GM13977 (cell line): ENCODE measurements around the gene CCDC149.

Experiments used
- DNase-seq: peaks from one replicate; pipeline ENCODE4 v3.0.0; 2012; ENCODE audit warnings: low spot score
- in situ Hi-C: fragments of 300-500 bp; cut with MboI; formaldehyde crosslinking; loops from one replicate; pipeline ENCODE4 v1.12.0; 2022; ENCODE audit warnings: low sequenced_read_pairs, low pct_unique_long_range_greater_than_20kb, mixed read lengths, inconsistent platforms; ENCODE audit not compliant: unreplicated experiment
- TF ChIP-seq, protein P1 (sequence below): IDR thresholded peaks from 2 replicates; pipeline ENCODE4 v1.5.1; 2012; ENCODE audit warnings: mild to moderate bottlenecking, control low read depth; ENCODE audit not compliant: insufficient read depth; ENCODE audit errors: extremely low read depth, missing control alignments

CCDC149 gene

DNA sequence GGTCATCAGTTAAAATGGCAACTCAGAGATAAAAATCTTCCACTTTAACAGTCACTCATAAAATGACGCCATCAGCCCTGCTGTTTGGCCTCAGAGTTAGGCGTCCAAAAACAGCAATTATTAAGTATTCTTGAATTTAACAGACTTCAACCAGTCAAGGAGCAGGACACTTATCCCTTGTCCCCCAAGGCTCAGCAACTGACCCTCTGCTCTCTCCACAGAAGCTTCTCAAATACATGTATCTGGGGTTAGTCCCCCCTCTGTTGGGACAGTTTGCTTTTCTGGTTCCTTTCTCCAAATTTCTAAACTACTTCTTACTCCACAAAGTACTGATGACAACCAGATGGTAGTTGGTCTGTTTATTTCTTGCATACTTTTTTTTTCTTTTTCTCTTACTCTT is 63.1 kb downstream of the CCDC149 start:
- no peak for DNase-seq
- in situ Hi-C loops: no loop called here
- TF ChIP-seq, protein P1, sequence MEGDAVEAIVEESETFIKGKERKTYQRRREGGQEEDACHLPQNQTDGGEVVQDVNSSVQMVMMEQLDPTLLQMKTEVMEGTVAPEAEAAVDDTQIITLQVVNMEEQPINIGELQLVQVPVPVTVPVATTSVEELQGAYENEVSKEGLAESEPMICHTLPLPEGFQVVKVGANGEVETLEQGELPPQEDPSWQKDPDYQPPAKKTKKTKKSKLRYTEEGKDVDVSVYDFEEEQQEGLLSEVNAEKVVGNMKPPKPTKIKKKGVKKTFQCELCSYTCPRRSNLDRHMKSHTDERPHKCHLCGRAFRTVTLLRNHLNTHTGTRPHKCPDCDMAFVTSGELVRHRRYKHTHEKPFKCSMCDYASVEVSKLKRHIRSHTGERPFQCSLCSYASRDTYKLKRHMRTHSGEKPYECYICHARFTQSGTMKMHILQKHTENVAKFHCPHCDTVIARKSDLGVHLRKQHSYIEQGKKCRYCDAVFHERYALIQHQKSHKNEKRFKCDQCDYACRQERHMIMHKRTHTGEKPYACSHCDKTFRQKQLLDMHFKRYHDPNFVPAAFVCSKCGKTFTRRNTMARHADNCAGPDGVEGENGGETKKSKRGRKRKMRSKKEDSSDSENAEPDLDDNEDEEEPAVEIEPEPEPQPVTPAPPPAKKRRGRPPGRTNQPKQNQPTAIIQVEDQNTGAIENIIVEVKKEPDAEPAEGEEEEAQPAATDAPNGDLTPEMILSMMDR: no peak

DNA sequence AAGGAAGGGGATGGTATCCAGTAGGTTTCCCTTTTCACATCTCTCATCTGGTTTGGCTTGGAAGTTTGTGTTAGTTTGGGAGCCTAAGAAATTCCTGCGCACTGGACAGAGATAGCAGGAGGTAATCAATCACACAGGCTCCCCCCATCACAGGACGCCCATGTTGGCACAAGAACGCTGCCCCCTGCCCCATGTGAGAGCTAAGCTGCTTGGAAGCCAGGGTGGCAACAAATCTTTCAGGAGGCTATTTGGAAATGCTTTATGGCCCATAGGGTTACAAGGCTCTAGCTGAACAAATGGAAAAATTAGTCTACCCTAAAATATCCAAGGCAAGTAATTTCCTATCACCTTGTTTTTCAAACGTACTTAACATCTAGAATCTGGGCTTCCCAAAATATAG is 63.5 kb downstream of the CCDC149 start:
- TF ChIP-seq, protein P1: no peak
- in situ Hi-C loops: no loop called here
- no peak for DNase-seq

DNA sequence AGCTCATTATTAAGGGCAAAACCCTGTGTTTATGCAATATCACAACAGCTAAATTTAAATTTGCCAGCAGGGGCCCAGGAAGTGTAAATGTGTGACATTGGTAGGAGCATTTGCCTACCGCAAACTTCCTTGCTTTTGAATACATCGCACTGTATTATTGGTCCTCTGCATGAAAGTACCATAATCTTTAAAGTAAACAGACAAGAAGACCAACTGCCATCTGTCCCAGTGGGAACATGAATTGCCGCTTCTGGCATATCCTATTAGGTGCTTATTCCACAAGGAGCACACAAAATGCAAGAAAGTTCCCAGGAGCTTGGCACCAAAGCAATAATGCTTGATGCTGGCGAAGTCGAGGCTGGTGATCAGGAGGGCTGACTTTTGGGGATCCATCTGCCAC is 66.1 kb downstream of the CCDC149 start:
- no peak for DNase-seq
- TF ChIP-seq, protein P1: no peak
- in situ Hi-C loops: no loop called here

DNA sequence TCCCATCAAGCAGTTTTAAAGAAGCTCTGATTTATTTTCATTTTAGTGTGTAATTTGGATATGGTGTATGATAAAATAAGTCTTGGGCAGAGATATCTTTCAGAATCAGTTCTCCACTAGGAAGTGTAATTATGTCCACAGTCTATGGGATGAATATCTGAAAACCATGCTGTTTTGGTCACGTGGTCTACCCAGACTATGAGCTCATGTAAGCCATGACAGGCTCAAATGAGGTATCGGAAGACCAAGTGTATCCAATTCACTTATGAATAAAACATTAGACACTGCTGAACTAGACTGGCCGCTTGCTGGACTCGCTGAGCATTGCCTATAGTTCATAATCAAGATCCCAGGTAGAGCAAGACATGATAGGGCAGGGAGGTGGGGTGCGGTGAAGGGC is 66.9 kb downstream of the CCDC149 start:
- TF ChIP-seq, protein P1: no peak
- no peak for DNase-seq
- in situ Hi-C loops: no loop called here

DNA sequence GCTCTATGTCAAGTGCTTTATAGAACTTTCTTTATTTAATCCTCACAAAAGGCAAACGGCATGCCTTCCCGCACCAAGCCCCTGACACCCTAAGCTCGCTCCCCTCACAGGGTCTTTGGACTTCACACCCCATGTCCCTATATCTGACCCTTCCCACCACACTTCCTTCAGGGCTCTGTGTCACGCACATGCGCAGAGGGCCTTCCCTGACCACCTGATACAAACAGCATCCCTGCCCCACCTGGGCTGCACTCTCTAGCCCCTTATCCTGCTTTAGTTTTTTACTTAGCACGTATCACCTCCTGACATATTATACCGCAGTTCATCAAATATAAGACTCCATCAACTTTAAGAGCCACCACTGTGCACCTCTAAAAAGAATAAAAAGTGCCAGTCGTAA is 67.7 kb downstream of the CCDC149 start:
- in situ Hi-C loops: no loop called here
- no peak for DNase-seq
- TF ChIP-seq, protein P1: no peak

DNA sequence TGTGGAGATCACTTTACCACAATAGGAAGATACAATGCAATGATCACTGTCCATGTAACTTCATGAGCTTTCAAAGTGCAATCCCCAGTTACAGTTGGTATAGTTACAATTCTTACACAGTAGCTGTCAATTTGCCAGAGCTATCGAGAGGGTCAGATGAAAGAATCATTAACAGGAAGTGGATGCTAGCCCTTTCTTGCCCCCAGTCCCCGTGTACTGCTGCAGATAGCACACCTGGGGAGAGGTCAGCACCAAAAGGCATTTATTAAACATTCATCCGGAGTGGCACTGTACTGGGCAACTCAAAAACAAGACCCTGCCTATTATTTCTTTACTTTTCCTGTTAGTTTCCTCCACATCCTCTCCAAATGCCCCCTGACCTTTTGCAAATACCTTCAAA is 69.7 kb downstream of the CCDC149 start:
- in situ Hi-C loops: no loop called here
- no peak for DNase-seq
- TF ChIP-seq, protein P1: no peak

DNA sequence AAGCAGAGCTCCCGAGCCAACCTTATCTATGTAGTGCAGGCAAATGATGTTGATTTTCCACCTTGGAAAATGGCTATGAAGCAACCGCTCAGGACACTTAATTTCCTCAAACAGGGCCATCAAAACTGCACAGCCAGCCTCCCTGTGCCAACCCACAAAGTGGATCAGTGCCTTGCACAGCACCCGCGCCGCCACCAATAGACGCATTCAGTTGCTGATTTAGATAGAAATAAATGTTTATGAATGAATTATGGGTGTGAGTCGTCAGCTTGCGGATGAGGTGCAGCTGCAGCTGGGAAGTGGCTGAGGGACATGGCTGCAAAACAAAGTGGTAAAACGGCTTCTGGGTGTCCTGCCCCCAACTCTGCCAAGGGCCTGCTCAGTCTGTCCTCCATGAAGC is 70.5 kb downstream of the CCDC149 start:
- TF ChIP-seq, protein P1: no peak

More for the DNA sequence above, 70.5 kb downstream of the CCDC149 start:
- DNase-seq: no peak
- in situ Hi-C loops: no loop called here
